Nephron progenitor cell (in vitro differentiated cells): ENCODE results near the gene SLC47A2.

Experiments
- DNase-seq: peaks from one replicate; pipeline ENCODE4 v3.0.0; 2021
- H3K27ac Mint-ChIP-seq: 2 replicates; pipeline ENCODE4 v1.8.0; 2021; ENCODE audit warnings: mild to moderate bottlenecking, moderate library complexity, mixed read lengths
- H3K27me3 Mint-ChIP-seq: 2 replicates; pipeline ENCODE4 v1.8.0; 2021; ENCODE audit warnings: mild to moderate bottlenecking, low read depth, mixed read lengths; ENCODE audit not compliant: poor library complexity
- H3K36me3 Mint-ChIP-seq: 2 replicates; pipeline ENCODE4 v1.8.0; 2021; ENCODE audit warnings: low read depth, mixed read lengths
- H3K4me1 Mint-ChIP-seq: 2 replicates; pipeline ENCODE4 v1.8.0; 2021; ENCODE audit warnings: mixed read lengths
- H3K4me3 Mint-ChIP-seq: 2 replicates; pipeline ENCODE4 v1.8.0; 2021; ENCODE audit warnings: mild to moderate bottlenecking, moderate library complexity, mixed read lengths
- H3K9me3 Mint-ChIP-seq: 2 replicates; pipeline ENCODE4 v1.8.0; 2021; ENCODE audit warnings: mild to moderate bottlenecking, moderate library complexity, mixed read lengths
- CTCF ChIP-seq: fragments of 200-600 bp; sonication (generic); IDR thresholded peaks from 2 replicates; pipeline ENCODE4 v1.5.0; 2021; ENCODE audit warnings: antibody characterized with exemption

SLC47A2 gene

GRCh38 chr17:19748807-19749193, 32.4 kb upstream of the SLC47A2 start:
- no peak for DNase-seq
- Mint-ChIP-seq H3K4me3 (no peak overlapping the region), H3K27me3 (peaks cover 33% of the 10 kb centered on the region), H3K27ac (peak overlapping the region; percentile 4), H3K4me1 (peaks cover 29% of the 10 kb centered on the region), H3K9me3 (no peaks in the 10 kb centered on the region), H3K36me3 (no peaks in the 10 kb centered on the region)
- no peak for TF ChIP-seq CTCF

GRCh38 chr17:19747829-19748806, 31.7 kb upstream of the SLC47A2 start, which contains the start of gene ALDH3A1:
TSS of gene ALDH3A1 (minus strand) at chr17:19748298. CDS start at chr17:19745129, 3,169 bp downstream.
- no peak for DNase-seq
- Mint-ChIP-seq H3K4me1 (peaks cover 29% of the 10 kb centered on the region), H3K27me3 (peaks cover 34% of the 10 kb centered on the region), H3K36me3 (no peaks in the 10 kb centered on the region), H3K9me3 (no peaks in the 10 kb centered on the region), H3K4me3 (peak within 1 kb of the TSS; percentile 19), H3K27ac (peak within 1 kb of the TSS; percentile 4)
- TF ChIP-seq CTCF = no peak

- no peak for DNase-seq
- peaks cover 36% of the 10 kb centered on the region for H3K27me3 Mint-ChIP-seq
Measured at GRCh38 chr17:19747159-19747719, 30.9 kb upstream of the SLC47A2 start.

GRCh38 chr17:19746517-19746916, 30.1 kb upstream of the SLC47A2 start:
- Mint-ChIP-seq H3K27ac (no peak overlapping the region), H3K9me3 (no peaks in the 10 kb centered on the region), H3K4me3 (no peak overlapping the region), H3K36me3 (no peaks in the 10 kb centered on the region), H3K27me3 (peaks cover 36% of the 10 kb centered on the region), H3K4me1 (peaks cover 29% of the 10 kb centered on the region)
- no peak for TF ChIP-seq CTCF
- no peak for DNase-seq

More at GRCh38 chr17:19747159-19747719, 30.9 kb upstream of the SLC47A2 start:
- Mint-ChIP-seq H3K27ac (no peak overlapping the region), H3K4me1 (peaks cover 29% of the 10 kb centered on the region), H3K4me3 (no peak overlapping the region), H3K9me3 (no peaks in the 10 kb centered on the region), H3K36me3 (no peaks in the 10 kb centered on the region)
- TF ChIP-seq CTCF = no peak

- DNase-seq = peak; percentile 99
- H3K4me3 Mint-ChIP-seq = peak overlapping the region; percentile 64
- no peaks in the 10 kb centered on the region for H3K9me3 Mint-ChIP-seq
- peak; percentile 96 for TF ChIP-seq CTCF
- H3K27me3 Mint-ChIP-seq = peaks cover 33% of the 10 kb centered on the region
- peaks cover 22% of the 10 kb centered on the region for H3K4me1 Mint-ChIP-seq
- H3K27ac Mint-ChIP-seq = no peak overlapping the region
- no peaks in the 10 kb centered on the region for H3K36me3 Mint-ChIP-seq
Measured at GRCh38 chr17:19744922-19745757, 28.8 kb upstream of the SLC47A2 start.
